K562 (cell line): ENCODE measurements around the gene CACNA1A. TPM values are rescaled to one million over a fixed set of nuclear protein-coding genes. Genes with fewer than 3 reads are reported as not detected.

Experiments
- ATAC-seq: fragments of 200-7000 bp; cut with Tn5 transposase; 3 replicates; pipeline ENCODE4 v1.9.1; 2020; ENCODE audit warnings: moderate library complexity
- BruUV-seq: library from RNA; stranded (reverse); fragments of 400-500 nt; replicated peaks from 2 replicates; lab custom pipeline; 2021; lab: Mats Ljungman, UMichigan
- CTCF ChIA-PET: fragments of 300-600 bp; formaldehyde crosslinking; extraction: SDS; loops from one replicate; lab custom pipeline; 2021; ENCODE audit warnings: low intra/inter-chr PET ratio; lab: Yijun Ruan, JAX
- POLR2A ChIA-PET: fragments of 300-600, 350-650 bp; sonication (Branson Sonifier 250); formaldehyde crosslinking; extraction: SDS; loops from one replicate; lab custom pipeline; 2021; ENCODE audit warnings: antibody characterized with exemption, inconsistent platforms; lab: Yijun Ruan, JAX
- DNase-seq, 4 experiments: peaks; one replicate each; pipeline versions ENCODE4 v3.0.0 to v3.0.0-alpha.2; 2011 to 2018; ENCODE audit warnings: low spot score in 3 of 4, mixed read lengths in 3 of 4; ENCODE audit errors: extremely low read depth in 1 of 4
- FAIRE-seq: peaks from 2 replicates; lab custom pipeline; 2011; peaks lifted over from hg19 to GRCh38; lab: Jason Lieb, UNC
- H2AFZ ChIP-seq: 2 replicates; pipeline ENCODE4 v1.6.0; 2011; ENCODE audit warnings: low read depth, low read length, control low read depth, inconsistent platforms
- H3K27ac ChIP-seq: fragments of 200-600 bp; 3 replicates; pipeline ENCODE4 v1.8.0; 2011; ENCODE audit warnings: low read depth, mild to moderate bottlenecking, control low read depth, inconsistent platforms, low read length, moderate library complexity, mixed read lengths; ENCODE audit errors: extremely low read depth
- H3K27me3 ChIP-seq, 2 experiments: fragments of 300-600 bp in 1 of 2; 2 replicates in 1 of 2; 3 replicates in 1 of 2; pipeline versions ENCODE4 v1.6.0 to v1.8.0; 2011; ENCODE audit warnings: inconsistent platforms in 2 of 2, low read length in 2 of 2, mild to moderate bottlenecking in 1 of 2, mixed read lengths in 1 of 2, moderate library complexity in 1 of 2; ENCODE audit not compliant: control insufficient read depth in 2 of 2, insufficient read depth in 2 of 2
- H3K36me3 ChIP-seq: fragments of 300-600 bp; 3 replicates; pipeline ENCODE4 v1.8.0; 2011; ENCODE audit warnings: mild to moderate bottlenecking, low read length, inconsistent platforms; ENCODE audit not compliant: control insufficient read depth, insufficient read depth
- H3K4me1 ChIP-seq, 2 experiments: fragments of 200-600 bp in 1 of 2; replicated peaks in 1 of 2; 2 replicates in 1 of 2; 3 replicates in 1 of 2; pipeline versions ENCODE4 v1.5.1 to v1.8.0; 2011; ENCODE audit warnings: inconsistent platforms in 2 of 2, low read length in 2 of 2, mild to moderate bottlenecking in 1 of 2, mixed read lengths in 1 of 2, moderate library complexity in 1 of 2; ENCODE audit not compliant: control insufficient read depth in 2 of 2, insufficient read depth in 2 of 2
- H3K4me2 ChIP-seq: 2 replicates; pipeline ENCODE4 v1.6.1; 2011; ENCODE audit warnings: low read length, control low read depth, inconsistent platforms, mixed read lengths; ENCODE audit not compliant: insufficient read depth
- H3K4me3 ChIP-seq: fragments of 200-600 bp; sonication (generic), shearing (Covaris generic); 2 replicates; pipeline ENCODE4 v1.5.1; 2016; ENCODE audit warnings: control low read depth, inconsistent platforms
- H3K79me2 ChIP-seq: fragments of 200-600 bp; 3 replicates; pipeline ENCODE4 v1.8.0; 2011; ENCODE audit warnings: low read length, inconsistent platforms; ENCODE audit not compliant: control insufficient read depth, insufficient read depth
- H3K9ac ChIP-seq, 2 experiments: 2 replicates each; pipeline versions ENCODE4 v1.6.0 to v1.6.1; 2011; ENCODE audit warnings: low read depth in 2 of 2, low read length in 2 of 2, control low read depth in 1 of 2, inconsistent platforms in 1 of 2, mild to moderate bottlenecking in 1 of 2, mixed read lengths in 1 of 2; ENCODE audit not compliant: insufficient read depth in 1 of 2
- H3K9me1 ChIP-seq: one replicate; pipeline ENCODE4 v1.6.0; 2011; ENCODE audit warnings: inconsistent platforms, mild to moderate bottlenecking, low read length, moderate library complexity; ENCODE audit not compliant: control insufficient read depth, insufficient read depth
- H3K9me3 ChIP-seq: replicated peaks from 2 replicates; pipeline ENCODE4 v1.5.1; 2011; ENCODE audit warnings: low read depth, low read length, inconsistent platforms; ENCODE audit not compliant: control insufficient read depth, insufficient read depth
- H4K20me1 ChIP-seq: replicated peaks from 2 replicates; pipeline ENCODE4 v1.6.1; 2011; ENCODE audit warnings: low read length, inconsistent platforms, mixed read lengths; ENCODE audit not compliant: control insufficient read depth, insufficient read depth
- CBX2 ChIP-seq: fragments of 200-600 bp; sonication (generic); IDR thresholded peaks from one replicate; pipeline ENCODE4 v1.6.1; 2012; ENCODE audit warnings: mild to moderate bottlenecking, low read length, inconsistent platforms; ENCODE audit not compliant: insufficient read depth, poor library complexity, severe bottlenecking
- GABPA ChIP-seq: fragments of 200-800 bp; sonication (Bioruptor generic); conservative IDR thresholded peaks from 2 replicates; pipeline ENCODE4 v1.6.1; 2016; ENCODE audit warnings: low read depth, missing genetic modification characterization, missing compliant biosample characterization
- GTF3C2 ChIP-seq: IDR thresholded peaks from 3 replicates; pipeline ENCODE4 v1.6.1; 2011; ENCODE audit warnings: borderline replicate concordance, mild to moderate bottlenecking, moderate library complexity; ENCODE audit not compliant: insufficient read length; ENCODE audit errors: extremely low read depth
- SREBF2 ChIP-seq: sonication (generic); formaldehyde crosslinking; IDR thresholded peaks from 2 replicates; pipeline ENCODE4 v1.4.0; 2020; ENCODE audit warnings: mild to moderate bottlenecking, missing genetic modification reagents
- TOE1 ChIP-seq, 2 experiments: fragments of 450-650 bp in 1 of 2; sonication (generic) in 1 of 2; formaldehyde crosslinking in 1 of 2; IDR thresholded peaks; 2 replicates each; pipeline versions ENCODE4 v1.7.1 to v1.8.0; 2016 to 2022; ENCODE audit warnings: borderline replicate concordance in 2 of 2, mild to moderate bottlenecking in 2 of 2, antibody characterized with exemption in 1 of 2, inconsistent platforms in 1 of 2, low read depth in 1 of 2, missing genetic modification reagents in 1 of 2, moderate library complexity in 1 of 2
- ZC3H11A ChIP-seq: IDR thresholded peaks from 2 replicates; pipeline ENCODE4 v1.6.1; 2012; ENCODE audit warnings: low read depth, low read length, improper control_type of control experiment
- ZNF57 ChIP-seq: fragments of 450-650 bp; formaldehyde crosslinking; IDR thresholded peaks from 2 replicates; pipeline ENCODE4 v1.4.0; 2020; ENCODE audit warnings: mild to moderate bottlenecking, moderate library complexity
- WGBS: fragments of 100-300 bp; shearing (Covaris generic); methylation state at CpG from one replicate; pipeline ENCODE4 v1.1.6; 2016; ENCODE audit warnings: low coverage, mixed read lengths; ENCODE audit not compliant: insufficient coverage; ENCODE audit errors: missing lambda C conversion rate; 5-methylcytosine and 5-hydroxymethylcytosine counted together
- in situ Hi-C: fragments of 300-500 bp; cut with MboI; formaldehyde crosslinking; loops from 4 replicates; pipeline ENCODE4 v1.15.0; 2018; ENCODE audit warnings: inconsistent platforms, mixed read lengths
- intact Hi-C: fragments of 100-400 bp; cut with micrococcal nuclease; formaldehyde crosslinking; loops from 2 replicates; pipeline ENCODE4 v1.14.2; 2022
- polyA plus RNA-seq, 8 experiments: library from polyadenylated mRNA; depleted of rRNA in 4 of 8; stranded (reverse) in 5 of 8; unstranded in 3 of 8; fragments of >200 nt; fragmentation: Nextera tagmentation in 2 of 8; fragmentation: Illumina TruSeq in 1 of 8; extraction: Ambion mirVana in 2 of 8; extraction: Trizol in 1 of 8; gene quantifications; 2 replicates each; pipeline versions ENCODE4 v1.2.1 to v1.2.3, GENCODE V29; 2011 to 2014; ENCODE audit warnings: inconsistent platforms in 1 of 8, missing spikeins in 1 of 8
- total RNA-seq, 7 experiments: library from RNA; depleted of rRNA in 6 of 7; stranded (reverse); fragments of >200 nt in 6 of 7; fragmentation: Illumina TruSeq in 2 of 7; extraction: Trizol in 2 of 7; gene quantifications; 2 replicates each; pipeline versions ENCODE4 v1.2.1 to v1.2.3, GENCODE V29; 2011 to 2021; ENCODE audit warnings: low replicate concordance in 1 of 7
- TF ChIP-seq, protein P1 (sequence below), 2 experiments: IDR thresholded peaks; 2 replicates each; pipeline ENCODE4 v1.6.1; 2012; ENCODE audit warnings: improper control_type of control experiment in 2 of 2, low read depth in 2 of 2, low read length in 2 of 2, borderline replicate concordance in 1 of 2

CACNA1A gene
- total and polyA plus RNA-seq, 9 of the 15 experiments (the other 6 are each of a cell fraction or from before 2014, with no cell fraction given): 0.03 to 0.20 (median 0.09) TPM; not detected in 1

DNA sequence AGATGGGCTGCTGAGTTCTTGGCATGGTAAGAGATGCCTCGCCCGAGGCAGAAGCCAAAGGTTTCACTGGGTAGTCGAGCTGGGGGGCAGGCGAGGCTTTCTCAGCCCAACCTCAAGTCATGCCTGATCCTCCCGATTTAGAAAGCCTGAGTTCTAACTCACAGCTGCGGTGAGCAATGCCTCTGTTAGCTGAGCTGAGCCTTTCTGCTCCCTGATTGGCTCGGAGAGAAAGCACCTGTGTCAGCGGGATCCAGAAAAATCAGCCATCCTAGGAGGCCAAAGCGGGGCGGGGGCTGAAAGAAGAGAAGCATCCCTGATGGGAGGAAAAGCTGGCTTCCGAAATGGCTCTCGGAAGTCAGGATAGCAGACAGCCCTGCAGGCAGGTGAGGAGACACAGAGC, 44.7 kb downstream of the CACNA1A start:
- Histone ChIP-seq H3K4me3 (no peak overlapping the region), H3K4me1 (no peaks in the 10 kb centered on the region), H3K27me3 (peaks cover 9 to 29% of the 10 kb centered on the region in 2 experiments; a peak in 3 of 5 replicates), H3K27ac (no peak overlapping the region), H3K79me2 (no peaks in the 10 kb centered on the region), H3K9ac (no peak overlapping the region), H2AFZ (no peak overlapping the region), H3K9me1 (no peaks in the 10 kb centered on the region), H3K36me3 (no peaks in the 10 kb centered on the region), H4K20me1 (peaks cover 17% of the 10 kb centered on the region; the same call in 1 of the 2 replicates), H3K9me3 (no peaks in the 10 kb centered on the region), H3K4me2 (no peak overlapping the region)
- CTCF ChIA-PET: no interaction called here
- DNase-seq (no peak), ATAC-seq (no peak), FAIRE-seq (no peak)
- no TSS peak for BruUV-seq
- TF ChIP-seq TOE1 (IDR thresholded peaks at IDR 0.05; ENCODE audit: borderline replicate concordance) (no peak), TOE1 (CRISPR knock-in tag; IDR thresholded peaks at IDR 0.05; ENCODE audit: borderline replicate concordance, low read depth) (no peak), CBX2 (no peak)
- in situ Hi-C loops: no loop called here
- POLR2A ChIA-PET: interaction anchor here (0.5 kb wide), 1 partner anchor 22 kb away, joined by 3 read pairs; no protein-coding TSS in a partner anchor
- WGBS: 0% methylated on average over 12 of the region's 12 CpGs
- intact Hi-C loops: no loop called here

DNA sequence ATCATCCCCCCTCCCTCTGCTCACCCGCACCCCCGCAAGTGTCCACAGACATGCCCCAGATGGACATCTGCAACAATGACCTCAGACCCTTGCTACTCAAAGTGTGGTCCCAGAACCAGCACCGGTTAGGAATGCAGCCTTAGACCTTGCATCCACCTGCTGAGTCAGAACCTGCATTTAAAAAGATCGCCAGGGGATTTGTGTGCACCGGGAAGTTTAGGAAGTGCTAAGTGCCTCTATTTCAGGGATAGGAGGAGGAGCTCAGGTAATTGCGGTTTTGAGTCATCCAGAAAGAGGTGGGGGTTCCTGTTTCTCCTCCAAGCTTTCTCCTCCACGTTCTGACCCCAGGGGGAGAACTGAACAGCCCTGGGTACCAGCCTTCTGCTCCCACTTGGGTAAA, 46.2 kb downstream of the CACNA1A start:
- intact Hi-C loops: no loop called here
- no peak overlapping the region for H2AFZ ChIP-seq
- POLR2A ChIA-PET: no interaction called here
- TF ChIP-seq ZNF57 (CRISPR knock-in tag): no peak
- TF ChIP-seq ZC3H11A: no peak
- TF ChIP-seq, protein P1, sequence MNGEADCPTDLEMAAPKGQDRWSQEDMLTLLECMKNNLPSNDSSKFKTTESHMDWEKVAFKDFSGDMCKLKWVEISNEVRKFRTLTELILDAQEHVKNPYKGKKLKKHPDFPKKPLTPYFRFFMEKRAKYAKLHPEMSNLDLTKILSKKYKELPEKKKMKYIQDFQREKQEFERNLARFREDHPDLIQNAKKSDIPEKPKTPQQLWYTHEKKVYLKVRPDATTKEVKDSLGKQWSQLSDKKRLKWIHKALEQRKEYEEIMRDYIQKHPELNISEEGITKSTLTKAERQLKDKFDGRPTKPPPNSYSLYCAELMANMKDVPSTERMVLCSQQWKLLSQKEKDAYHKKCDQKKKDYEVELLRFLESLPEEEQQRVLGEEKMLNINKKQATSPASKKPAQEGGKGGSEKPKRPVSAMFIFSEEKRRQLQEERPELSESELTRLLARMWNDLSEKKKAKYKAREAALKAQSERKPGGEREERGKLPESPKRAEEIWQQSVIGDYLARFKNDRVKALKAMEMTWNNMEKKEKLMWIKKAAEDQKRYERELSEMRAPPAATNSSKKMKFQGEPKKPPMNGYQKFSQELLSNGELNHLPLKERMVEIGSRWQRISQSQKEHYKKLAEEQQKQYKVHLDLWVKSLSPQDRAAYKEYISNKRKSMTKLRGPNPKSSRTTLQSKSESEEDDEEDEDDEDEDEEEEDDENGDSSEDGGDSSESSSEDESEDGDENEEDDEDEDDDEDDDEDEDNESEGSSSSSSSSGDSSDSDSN (IDR thresholded peaks at IDR 0.05; ENCODE audit: borderline replicate concordance in 1 of 2, low read depth in 2 of 2, low read length in 2 of 2): no peak
- no peak for TF ChIP-seq SREBF2 (CRISPR knock-in tag)
- TF ChIP-seq GTF3C2: no peak
- TF ChIP-seq GABPA (tag): no peak
- peaks cover 9 to 29% of the 10 kb centered on the region in 2 experiments; a peak in 3 of 5 replicates for H3K27me3 ChIP-seq
- no peak overlapping the region for H3K4me3 ChIP-seq
- 0% methylated on average over 7 of the region's 7 CpGs for WGBS
- H3K9ac ChIP-seq: no peak overlapping the region
- no peaks in the 10 kb centered on the region for H3K79me2 ChIP-seq
- no peak overlapping the region for H3K4me2 ChIP-seq
- H3K9me1 ChIP-seq: no peaks in the 10 kb centered on the region
- FAIRE-seq (no peak), DNase-seq (no peak), ATAC-seq (no peak)
- no peak overlapping the region for H3K27ac ChIP-seq
- BruUV-seq: no TSS peak
- in situ Hi-C loops: no loop called here
- peaks cover 17% of the 10 kb centered on the region; the same call in 1 of the 2 replicates for H4K20me1 ChIP-seq
- H3K9me3 ChIP-seq: no peaks in the 10 kb centered on the region
- CTCF ChIA-PET: no interaction called here
- H3K36me3 ChIP-seq: no peaks in the 10 kb centered on the region
- H3K4me1 ChIP-seq: no peaks in the 10 kb centered on the region
